ENCODE measurements around the gene NAA10. TPM values are rescaled to one million over a fixed set of nuclear protein-coding genes. Genes with fewer than 3 reads are reported as not detected.

NAA10 gene
- total RNA-seq, 1 experiment from 2014 or later, result 124 TPM

- TF ChIP-seq POLR2AphosphoS5 (IDR thresholded peaks at IDR 0.05; ENCODE audit: low read depth, low read length) (peak; percentile 43; the same call in 1 of the 2 replicates), EZH2phosphoT487 (IDR thresholded peaks at IDR 0.05; ENCODE audit: borderline replicate concordance) (no peak), POLR2A (IDR thresholded peaks at IDR 0.05; ENCODE audit: borderline replicate concordance, extremely low read depth, insufficient read depth, insufficient read length) (peak; percentile 46), ZFX (IDR thresholded peaks at IDR 0.05) (peak; percentile 60; the same call in 1 of the 2 replicates), FOSL1 (IDR thresholded peaks at IDR 0.05; ENCODE audit: low read depth) (no peak)
- Histone ChIP-seq H3K36me3 (ENCODE audit: control insufficient read depth in 1 of 2, insufficient read depth in 2 of 2, low read length in 2 of 2) (peaks cover 0 to 11% of the 10 kb centered on the region in 2 experiments; a peak in 1 of 4 replicates), H3K27ac (ENCODE audit: low read depth, low read length) (peak within 1 kb of the TSS; percentile 90), H3K9me2 (ENCODE audit: insufficient read depth) (no peaks in the 10 kb centered on the region), H3K4me2 (ENCODE audit: low read length) (peak within 1 kb of the TSS; percentile 85), H3K4me1 (ENCODE audit: control insufficient read depth in 1 of 2, insufficient read depth in 2 of 2, low read length in 2 of 2) (peaks cover 12 to 28% of the 10 kb centered on the region in 2 experiments), H2AFZ (ENCODE audit: low read depth, low read length, poor library complexity, severe bottlenecking) (no peak within 1 kb of the TSS), H3K27me3 (ENCODE audit: insufficient read depth, low read length) (no peaks in the 10 kb centered on the region), H3K9me3 (ENCODE audit: control insufficient read depth in 1 of 2, insufficient read depth in 1 of 2, low read depth in 1 of 2, low read length in 2 of 2) (no peaks in the 10 kb centered on the region), H3K79me2 (ENCODE audit: insufficient read depth, low read length) (peaks cover 46% of the 10 kb centered on the region), H3K4me3 (replicated peaks in 1 of 2; ENCODE audit: low read depth in 1 of 2, low read length in 2 of 2) (peak within 1 kb of the TSS; percentile 75 to 78), H3K9ac (ENCODE audit: low read length) (peak within 1 kb of the TSS; percentile 99), H4K20me1 (ENCODE audit: insufficient read depth) (no peaks in the 10 kb centered on the region)
- ChIA-PET RAD21 (ENCODE audit: low non-redundant PET in 1 of 2, low total read pairs in 2 of 2, uncharacterized antibody in 2 of 2, unreplicated experiment in 2 of 2) (no interaction called here), POLR2A (interaction anchor here (1.3 to 2.0 kb wide), 2 partner anchors 25 to 47 kb away, joined by 3 to 5 read pairs; partner anchors contain the start of gene ARHGAP4), CTCF (no interaction called here)
- DNase-seq (ENCODE audit: low read depth, low spot score), result peak; percentile 76
- peak; percentile 66 for ATAC-seq
- no TSS peak for BruUV-seq (replicated peaks)
- intact Hi-C loops (cut with micrococcal nuclease), result loop anchor here (10.0 kb wide), 1 partner anchor 422 kb away; the partner anchor contains the start of gene RPL10
Measured at GRCh38 chrX:153972368-153973126, 37.7 kb upstream of the NAA10 start, which contains the start of gene TMEM187. Gene TMEM187 (plus strand): TSS chrX:153972754. CDS start chrX:153982063, 9,309 bp downstream.

- CTCF ChIA-PET, result interaction anchor here (1.0 to 1.1 kb wide), 2 partner anchors 25 to 402 kb away, joined by 3 to 5 read pairs; no protein-coding TSS in a partner anchor
- BruUV-seq (replicated peaks), result TSS peak; percentile 36
- Histone ChIP-seq H3K9ac (ENCODE audit: low read length) (peak within 1 kb of the TSS; percentile 99), H3K4me3 (replicated peaks in 1 of 2; ENCODE audit: low read depth in 1 of 2, low read length in 2 of 2) (peak within 1 kb of the TSS; percentile 75 to 78), H2AFZ (ENCODE audit: low read depth, low read length, poor library complexity, severe bottlenecking) (no peak within 1 kb of the TSS), H3K27me3 (ENCODE audit: insufficient read depth, low read length) (no peaks in the 10 kb centered on the region), H3K4me1 (ENCODE audit: control insufficient read depth in 1 of 2, insufficient read depth in 2 of 2, low read length in 2 of 2) (peaks cover 12 to 28% of the 10 kb centered on the region in 2 experiments), H3K4me2 (ENCODE audit: low read length) (peak within 1 kb of the TSS; percentile 85), H3K79me2 (ENCODE audit: insufficient read depth, low read length) (peaks cover 54% of the 10 kb centered on the region), H4K20me1 (ENCODE audit: insufficient read depth) (no peaks in the 10 kb centered on the region), H3K9me3 (ENCODE audit: control insufficient read depth in 1 of 2, insufficient read depth in 1 of 2, low read depth in 1 of 2, low read length in 2 of 2) (no peaks in the 10 kb centered on the region), H3K36me3 (ENCODE audit: control insufficient read depth in 1 of 2, insufficient read depth in 2 of 2, low read length in 2 of 2) (peaks cover 0 to 11% of the 10 kb centered on the region in 2 experiments; a peak in 1 of 4 replicates), H3K27ac (ENCODE audit: low read depth, low read length) (peak within 1 kb of the TSS; percentile 90), H3K9me2 (ENCODE audit: insufficient read depth) (no peaks in the 10 kb centered on the region)
- POLR2A ChIA-PET, result interaction anchor here (0.7 to 2.0 kb wide), 4 partner anchors 43 to 499 kb away, joined by 3 to 10 read pairs (median 4); partner anchors contain the start of gene ARHGAP4
- intact Hi-C loops (cut with micrococcal nuclease), result loop anchor here (10.0 kb wide), 1 partner anchor 423 kb away; the partner anchor contains the start of gene RPL10
- RAD21 ChIA-PET (ENCODE audit: low non-redundant PET in 1 of 2, low total read pairs in 2 of 2, uncharacterized antibody in 2 of 2, unreplicated experiment in 2 of 2), result no interaction called here
- TF ChIP-seq POLR2AphosphoS5 (IDR thresholded peaks at IDR 0.05; ENCODE audit: low read depth, low read length) (peak; percentile 33), POLR2A (IDR thresholded peaks at IDR 0.05; ENCODE audit: borderline replicate concordance, extremely low read depth, insufficient read depth, insufficient read length) (no peak), CBX3 (IDR thresholded peaks at IDR 0.05; ENCODE audit: low read depth) (no peak), YY1 (IDR thresholded peaks at IDR 0.05; ENCODE audit: extremely low read depth, insufficient replicate concordance, low read depth, low read length) (peak; percentile 96)
- peak; percentile 69 for DNase-seq (ENCODE audit: low read depth, low spot score)
- ATAC-seq, result peak; percentile 47
Measured at GRCh38 chrX:153971450-153972367, 36.9 kb upstream of the NAA10 start, which contains the start of gene HCFC1. Gene HCFC1 (minus strand): TSS chrX:153971818. CDS start chrX:153970840, 978 bp downstream.
